WTC11 (cell line): Measurements from ENCODE around the gene VWA8. TPM values are rescaled to one million over a fixed set of nuclear protein-coding genes. Genes with fewer than 3 reads are reported as not detected.

ENCODE experiments used
- ATAC-seq: fragments of 200-7000 bp; cut with Tn5 transposase; 2 replicates; pipeline ENCODE4 v1.10.0; 2021; ENCODE audit warnings: mild to moderate bottlenecking, moderate library complexity
- CTCF ChIA-PET: fragments of 300-600 bp; sonication (Branson Sonifier 250); formaldehyde crosslinking; loops from one replicate; lab custom pipeline; 2021; ENCODE audit warnings: antibody characterized with exemption; lab: Charles Lee
- POLR2A ChIA-PET: fragments of 350-600 bp; sonication (Branson Sonifier 250); formaldehyde crosslinking; loops from one replicate; lab custom pipeline; 2021; ENCODE audit warnings: antibody characterized with exemption; lab: Charles Lee
- DNase-seq: peaks from one replicate; pipeline ENCODE4 v3.0.0; 2021; ENCODE audit warnings: low spot score
- H3K27ac Mint-ChIP-seq: 2 replicates; pipeline ENCODE4 v1.8.0; 2021; ENCODE audit warnings: mixed read lengths
- H3K27me3 Mint-ChIP-seq: 2 replicates; pipeline ENCODE4 v1.8.0; 2021; ENCODE audit warnings: low read depth, mild to moderate bottlenecking, moderate library complexity, mixed read lengths
- H3K36me3 Mint-ChIP-seq: 2 replicates; pipeline ENCODE4 v1.8.0; 2021; ENCODE audit warnings: mixed read lengths
- H3K4me1 Mint-ChIP-seq: 2 replicates; pipeline ENCODE4 v1.8.0; 2022; ENCODE audit warnings: mixed read lengths
- H3K4me3 Mint-ChIP-seq: 2 replicates; pipeline ENCODE4 v1.8.0; 2021; ENCODE audit warnings: mild to moderate bottlenecking, moderate library complexity, mixed read lengths
- H3K9me3 Mint-ChIP-seq: 2 replicates; pipeline ENCODE4 v1.8.0; 2021; ENCODE audit warnings: mixed read lengths
- ELF4 ChIP-seq: sonication (generic); formaldehyde crosslinking; IDR thresholded peaks from 2 replicates; pipeline ENCODE4 v1.8.1; 2022; ENCODE audit warnings: low read depth, mild to moderate bottlenecking, moderate library complexity, missing genetic modification reagents
- JUN ChIP-seq: sonication (generic); formaldehyde crosslinking; IDR thresholded peaks from 2 replicates; pipeline ENCODE4 v1.8.0; 2023; ENCODE audit warnings: mild to moderate bottlenecking, missing genetic modification reagents
- SMAD4 ChIP-seq: sonication (generic); formaldehyde crosslinking; IDR thresholded peaks from 2 replicates; pipeline ENCODE4 v1.8.0; 2022; ENCODE audit warnings: mild to moderate bottlenecking, missing genetic modification reagents
- TEAD1 ChIP-seq: sonication (generic); formaldehyde crosslinking; IDR thresholded peaks from 2 replicates; pipeline ENCODE4 v1.8.0; 2022; ENCODE audit warnings: mild to moderate bottlenecking, missing genetic modification reagents
- ZNF138 ChIP-seq: sonication (generic); formaldehyde crosslinking; conservative IDR thresholded peaks from 2 replicates; pipeline ENCODE4 v1.8.1; 2022; ENCODE audit warnings: mild to moderate bottlenecking, moderate library complexity, missing genetic modification reagents
- total RNA-seq: library from RNA; stranded (reverse); gene quantifications from 3 replicates; pipeline ENCODE4 v1.2.3, GENCODE V29; 2021
- TF ChIP-seq, protein P1 (sequence below): fragments of 250-450 bp; sonication (Bioruptor Pico); IDR thresholded peaks from 2 replicates; pipeline ENCODE4 v2.1.2; 2022; ENCODE audit warnings: mild to moderate bottlenecking, moderate library complexity
- TF ChIP-seq, protein P2 (sequence below): sonication (generic); formaldehyde crosslinking; IDR thresholded peaks from 2 replicates; pipeline ENCODE4 v1.8.1; 2022; ENCODE audit warnings: missing genetic modification reagents, borderline replicate concordance
- TF ChIP-seq, protein P3 (sequence below): sonication (generic); formaldehyde crosslinking; IDR thresholded peaks from 2 replicates; pipeline ENCODE4 v1.8.0; 2022; ENCODE audit warnings: mild to moderate bottlenecking, missing genetic modification reagents
- TF ChIP-seq, protein P4 (sequence below): sonication (generic); formaldehyde crosslinking; IDR thresholded peaks from 2 replicates; pipeline ENCODE4 v1.8.0; 2022; ENCODE audit warnings: missing genetic modification reagents
- TF ChIP-seq, protein P5 (sequence below): sonication (generic); formaldehyde crosslinking; IDR thresholded peaks from 2 replicates; pipeline ENCODE4 v1.8.1; 2022; ENCODE audit warnings: low read depth, missing genetic modification reagents, borderline replicate concordance
- TF ChIP-seq, protein P6 (sequence below): sonication (generic); formaldehyde crosslinking; IDR thresholded peaks from 2 replicates; pipeline ENCODE4 v1.8.0; 2023; ENCODE audit warnings: mild to moderate bottlenecking, missing genetic modification reagents
- TF ChIP-seq, protein P7 (sequence below): sonication (generic); formaldehyde crosslinking; IDR thresholded peaks from 2 replicates; pipeline ENCODE4 v1.8.1; 2022; ENCODE audit warnings: mild to moderate bottlenecking, moderate library complexity, missing genetic modification reagents

Gene VWA8
- total RNA-seq, 1 experiment from 2014 or later = 19.9 TPM

DNA sequence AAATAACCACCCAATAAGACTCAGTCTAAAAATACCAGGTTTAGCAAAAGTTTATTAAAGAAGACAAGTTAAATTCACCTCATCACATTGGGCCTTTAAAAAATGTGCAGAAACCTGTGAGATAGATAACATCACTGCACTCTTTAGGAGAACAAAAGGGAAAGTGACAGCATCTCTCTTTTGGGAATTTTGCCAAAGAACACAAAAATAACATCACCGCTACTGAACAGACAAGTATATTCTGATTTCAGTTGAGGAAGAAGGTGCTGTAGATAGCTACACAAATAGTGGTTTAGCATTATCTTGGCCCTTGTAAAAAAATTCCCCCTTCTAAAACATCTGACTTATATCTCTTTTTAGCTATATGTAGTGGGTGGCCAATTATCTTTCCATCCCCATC lies 244.7 kb downstream of the VWA8 start:
- Mint-ChIP-seq H3K9me3 (no peaks in the 10 kb centered on the region), H3K27me3 (no peaks in the 10 kb centered on the region), H3K4me3 (no peak overlapping the region), H3K4me1 (peaks cover 3% of the 10 kb centered on the region; the same call in 1 of the 2 replicates), H3K27ac (no peak overlapping the region), H3K36me3 (no peaks in the 10 kb centered on the region)
- POLR2A ChIA-PET = no interaction called here
- CTCF ChIA-PET = no interaction called here
- ATAC-seq = no peak
- no peak for TF ChIP-seq ELF4 (CRISPR knock-in tag)
- no peak for TF ChIP-seq TEAD1 (CRISPR knock-in tag)
- TF ChIP-seq, protein P1, sequence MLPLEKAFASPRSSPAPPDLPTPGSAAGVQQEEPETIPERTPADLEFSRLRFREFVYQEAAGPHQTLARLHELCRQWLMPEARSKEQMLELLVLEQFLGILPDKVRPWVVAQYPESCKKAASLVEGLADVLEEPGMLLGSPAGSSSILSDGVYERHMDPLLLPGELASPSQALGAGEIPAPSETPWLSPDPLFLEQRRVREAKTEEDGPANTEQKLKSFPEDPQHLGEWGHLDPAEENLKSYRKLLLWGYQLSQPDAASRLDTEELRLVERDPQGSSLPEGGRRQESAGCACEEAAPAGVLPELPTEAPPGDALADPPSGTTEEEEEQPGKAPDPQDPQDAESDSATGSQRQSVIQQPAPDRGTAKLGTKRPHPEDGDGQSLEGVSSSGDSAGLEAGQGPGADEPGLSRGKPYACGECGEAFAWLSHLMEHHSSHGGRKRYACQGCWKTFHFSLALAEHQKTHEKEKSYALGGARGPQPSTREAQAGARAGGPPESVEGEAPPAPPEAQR (CRISPR knock-in tag) = no peak
- TF ChIP-seq, protein P2, sequence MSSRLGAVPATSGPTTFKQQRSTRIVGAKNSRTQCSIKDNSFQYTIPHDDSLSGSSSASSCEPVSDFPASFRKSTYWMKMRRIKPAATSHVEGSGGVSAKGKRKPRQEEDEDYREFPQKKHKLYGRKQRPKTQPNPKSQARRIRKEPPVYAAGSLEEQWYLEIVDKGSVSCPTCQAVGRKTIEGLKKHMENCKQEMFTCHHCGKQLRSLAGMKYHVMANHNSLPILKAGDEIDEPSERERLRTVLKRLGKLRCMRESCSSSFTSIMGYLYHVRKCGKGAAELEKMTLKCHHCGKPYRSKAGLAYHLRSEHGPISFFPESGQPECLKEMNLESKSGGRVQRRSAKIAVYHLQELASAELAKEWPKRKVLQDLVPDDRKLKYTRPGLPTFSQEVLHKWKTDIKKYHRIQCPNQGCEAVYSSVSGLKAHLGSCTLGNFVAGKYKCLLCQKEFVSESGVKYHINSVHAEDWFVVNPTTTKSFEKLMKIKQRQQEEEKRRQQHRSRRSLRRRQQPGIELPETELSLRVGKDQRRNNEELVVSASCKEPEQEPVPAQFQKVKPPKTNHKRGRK = no peak
- TF ChIP-seq, protein P3, sequence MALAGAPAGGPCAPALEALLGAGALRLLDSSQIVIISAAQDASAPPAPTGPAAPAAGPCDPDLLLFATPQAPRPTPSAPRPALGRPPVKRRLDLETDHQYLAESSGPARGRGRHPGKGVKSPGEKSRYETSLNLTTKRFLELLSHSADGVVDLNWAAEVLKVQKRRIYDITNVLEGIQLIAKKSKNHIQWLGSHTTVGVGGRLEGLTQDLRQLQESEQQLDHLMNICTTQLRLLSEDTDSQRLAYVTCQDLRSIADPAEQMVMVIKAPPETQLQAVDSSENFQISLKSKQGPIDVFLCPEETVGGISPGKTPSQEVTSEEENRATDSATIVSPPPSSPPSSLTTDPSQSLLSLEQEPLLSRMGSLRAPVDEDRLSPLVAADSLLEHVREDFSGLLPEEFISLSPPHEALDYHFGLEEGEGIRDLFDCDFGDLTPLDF (CRISPR knock-in tag) = no peak
- no peak for TF ChIP-seq JUN
- TF ChIP-seq, protein P4, sequence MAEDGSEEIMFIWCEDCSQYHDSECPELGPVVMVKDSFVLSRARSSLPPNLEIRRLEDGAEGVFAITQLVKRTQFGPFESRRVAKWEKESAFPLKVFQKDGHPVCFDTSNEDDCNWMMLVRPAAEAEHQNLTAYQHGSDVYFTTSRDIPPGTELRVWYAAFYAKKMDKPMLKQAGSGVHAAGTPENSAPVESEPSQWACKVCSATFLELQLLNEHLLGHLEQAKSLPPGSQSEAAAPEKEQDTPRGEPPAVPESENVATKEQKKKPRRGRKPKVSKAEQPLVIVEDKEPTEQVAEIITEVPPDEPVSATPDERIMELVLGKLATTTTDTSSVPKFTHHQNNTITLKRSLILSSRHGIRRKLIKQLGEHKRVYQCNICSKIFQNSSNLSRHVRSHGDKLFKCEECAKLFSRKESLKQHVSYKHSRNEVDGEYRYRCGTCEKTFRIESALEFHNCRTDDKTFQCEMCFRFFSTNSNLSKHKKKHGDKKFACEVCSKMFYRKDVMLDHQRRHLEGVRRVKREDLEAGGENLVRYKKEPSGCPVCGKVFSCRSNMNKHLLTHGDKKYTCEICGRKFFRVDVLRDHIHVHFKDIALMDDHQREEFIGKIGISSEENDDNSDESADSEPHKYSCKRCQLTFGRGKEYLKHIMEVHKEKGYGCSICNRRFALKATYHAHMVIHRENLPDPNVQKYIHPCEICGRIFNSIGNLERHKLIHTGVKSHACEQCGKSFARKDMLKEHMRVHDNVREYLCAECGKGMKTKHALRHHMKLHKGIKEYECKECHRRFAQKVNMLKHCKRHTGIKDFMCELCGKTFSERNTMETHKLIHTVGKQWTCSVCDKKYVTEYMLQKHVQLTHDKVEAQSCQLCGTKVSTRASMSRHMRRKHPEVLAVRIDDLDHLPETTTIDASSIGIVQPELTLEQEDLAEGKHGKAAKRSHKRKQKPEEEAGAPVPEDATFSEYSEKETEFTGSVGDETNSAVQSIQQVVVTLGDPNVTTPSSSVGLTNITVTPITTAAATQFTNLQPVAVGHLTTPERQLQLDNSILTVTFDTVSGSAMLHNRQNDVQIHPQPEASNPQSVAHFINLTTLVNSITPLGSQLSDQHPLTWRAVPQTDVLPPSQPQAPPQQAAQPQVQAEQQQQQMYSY (CRISPR knock-in tag) = no peak
- TF ChIP-seq, protein P5, sequence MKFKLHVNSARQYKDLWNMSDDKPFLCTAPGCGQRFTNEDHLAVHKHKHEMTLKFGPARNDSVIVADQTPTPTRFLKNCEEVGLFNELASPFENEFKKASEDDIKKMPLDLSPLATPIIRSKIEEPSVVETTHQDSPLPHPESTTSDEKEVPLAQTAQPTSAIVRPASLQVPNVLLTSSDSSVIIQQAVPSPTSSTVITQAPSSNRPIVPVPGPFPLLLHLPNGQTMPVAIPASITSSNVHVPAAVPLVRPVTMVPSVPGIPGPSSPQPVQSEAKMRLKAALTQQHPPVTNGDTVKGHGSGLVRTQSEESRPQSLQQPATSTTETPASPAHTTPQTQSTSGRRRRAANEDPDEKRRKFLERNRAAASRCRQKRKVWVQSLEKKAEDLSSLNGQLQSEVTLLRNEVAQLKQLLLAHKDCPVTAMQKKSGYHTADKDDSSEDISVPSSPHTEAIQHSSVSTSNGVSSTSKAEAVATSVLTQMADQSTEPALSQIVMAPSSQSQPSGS (CRISPR knock-in tag) = no peak
- TF ChIP-seq, protein P6, sequence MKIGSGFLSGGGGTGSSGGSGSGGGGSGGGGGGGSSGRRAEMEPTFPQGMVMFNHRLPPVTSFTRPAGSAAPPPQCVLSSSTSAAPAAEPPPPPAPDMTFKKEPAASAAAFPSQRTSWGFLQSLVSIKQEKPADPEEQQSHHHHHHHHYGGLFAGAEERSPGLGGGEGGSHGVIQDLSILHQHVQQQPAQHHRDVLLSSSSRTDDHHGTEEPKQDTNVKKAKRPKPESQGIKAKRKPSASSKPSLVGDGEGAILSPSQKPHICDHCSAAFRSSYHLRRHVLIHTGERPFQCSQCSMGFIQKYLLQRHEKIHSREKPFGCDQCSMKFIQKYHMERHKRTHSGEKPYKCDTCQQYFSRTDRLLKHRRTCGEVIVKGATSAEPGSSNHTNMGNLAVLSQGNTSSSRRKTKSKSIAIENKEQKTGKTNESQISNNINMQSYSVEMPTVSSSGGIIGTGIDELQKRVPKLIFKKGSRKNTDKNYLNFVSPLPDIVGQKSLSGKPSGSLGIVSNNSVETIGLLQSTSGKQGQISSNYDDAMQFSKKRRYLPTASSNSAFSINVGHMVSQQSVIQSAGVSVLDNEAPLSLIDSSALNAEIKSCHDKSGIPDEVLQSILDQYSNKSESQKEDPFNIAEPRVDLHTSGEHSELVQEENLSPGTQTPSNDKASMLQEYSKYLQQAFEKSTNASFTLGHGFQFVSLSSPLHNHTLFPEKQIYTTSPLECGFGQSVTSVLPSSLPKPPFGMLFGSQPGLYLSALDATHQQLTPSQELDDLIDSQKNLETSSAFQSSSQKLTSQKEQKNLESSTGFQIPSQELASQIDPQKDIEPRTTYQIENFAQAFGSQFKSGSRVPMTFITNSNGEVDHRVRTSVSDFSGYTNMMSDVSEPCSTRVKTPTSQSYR (CRISPR knock-in tag) = no peak
- no peak for TF ChIP-seq SMAD4 (CRISPR knock-in tag)
- TF ChIP-seq ZNF138 (CRISPR knock-in tag) = no peak
- TF ChIP-seq, protein P7, sequence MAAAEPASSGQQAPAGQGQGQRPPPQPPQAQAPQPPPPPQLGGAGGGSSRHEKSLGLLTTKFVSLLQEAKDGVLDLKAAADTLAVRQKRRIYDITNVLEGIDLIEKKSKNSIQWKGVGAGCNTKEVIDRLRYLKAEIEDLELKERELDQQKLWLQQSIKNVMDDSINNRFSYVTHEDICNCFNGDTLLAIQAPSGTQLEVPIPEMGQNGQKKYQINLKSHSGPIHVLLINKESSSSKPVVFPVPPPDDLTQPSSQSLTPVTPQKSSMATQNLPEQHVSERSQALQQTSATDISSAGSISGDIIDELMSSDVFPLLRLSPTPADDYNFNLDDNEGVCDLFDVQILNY (CRISPR knock-in tag) = no peak
- DNase-seq = no peak
